Inflammatory macrophage treated with lipopolysaccharide for 4 hours (primary cell): ENCODE results near the gene EVL.
"Not testable (repeated sequence)": the region's sequence is repeated elsewhere in the genome, so short reads cannot be mapped to it uniquely, and the experiment has no call there.

Experiments used
- DNase-seq: peaks from one replicate; pipeline ENCODE4 v3.0.0-alpha.2; 2020

EVL gene

DNA sequence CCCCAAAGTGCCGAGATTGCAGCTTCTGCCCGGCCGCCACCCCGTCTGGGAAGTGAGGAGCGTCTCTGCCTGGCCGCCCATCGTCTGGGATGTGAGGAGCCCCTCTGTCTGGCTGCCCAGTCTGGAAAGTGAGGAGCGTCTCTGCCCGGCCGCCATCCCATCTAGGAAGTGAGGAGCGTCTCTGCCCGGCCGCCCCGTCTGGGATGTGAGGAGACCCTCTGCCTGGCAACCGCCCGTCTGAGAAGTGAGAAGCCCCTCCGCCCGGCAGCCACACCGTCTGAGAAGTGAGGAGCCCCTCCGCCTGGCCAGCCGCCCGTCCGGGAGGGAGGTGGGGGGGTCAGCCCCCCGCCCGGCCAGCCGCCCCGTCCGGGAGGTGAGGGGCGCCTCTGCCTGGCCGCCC lies 115.4 kb downstream of the EVL start:
- not testable (repeated sequence) for DNase-seq

DNA sequence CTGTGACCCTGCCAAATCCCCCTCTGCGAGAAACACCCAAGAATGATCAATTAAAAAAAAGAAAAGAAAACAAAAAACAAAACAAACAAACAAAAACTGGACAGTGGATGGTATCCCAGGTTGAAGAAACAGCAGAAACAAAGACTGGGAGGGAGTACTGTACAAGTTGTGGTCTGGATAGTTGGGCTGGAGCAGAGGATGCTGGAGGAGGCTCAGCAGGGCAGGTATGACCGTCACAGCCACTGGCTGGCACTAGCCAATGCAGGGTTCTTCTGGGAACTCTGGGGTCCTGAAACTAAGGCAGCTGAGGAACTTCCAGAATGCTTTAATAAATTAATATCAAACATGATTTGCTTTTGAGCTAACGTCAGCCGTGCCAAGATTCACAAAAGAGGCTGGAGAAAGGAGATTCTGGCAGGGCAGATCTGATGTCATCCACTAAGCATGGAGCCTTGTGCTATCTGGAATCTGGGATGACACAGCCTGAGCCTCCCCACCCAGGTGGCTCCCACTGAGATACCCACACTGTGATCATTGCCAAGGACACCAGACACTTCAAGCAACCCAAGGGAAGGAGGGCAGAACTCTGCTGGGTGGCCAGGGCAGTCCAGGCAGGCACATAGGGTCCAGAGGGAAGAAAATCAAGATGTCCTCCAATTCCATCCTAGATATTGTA lies 116.8 kb downstream of the EVL start:
- not testable (repeated sequence) for DNase-seq

DNA sequence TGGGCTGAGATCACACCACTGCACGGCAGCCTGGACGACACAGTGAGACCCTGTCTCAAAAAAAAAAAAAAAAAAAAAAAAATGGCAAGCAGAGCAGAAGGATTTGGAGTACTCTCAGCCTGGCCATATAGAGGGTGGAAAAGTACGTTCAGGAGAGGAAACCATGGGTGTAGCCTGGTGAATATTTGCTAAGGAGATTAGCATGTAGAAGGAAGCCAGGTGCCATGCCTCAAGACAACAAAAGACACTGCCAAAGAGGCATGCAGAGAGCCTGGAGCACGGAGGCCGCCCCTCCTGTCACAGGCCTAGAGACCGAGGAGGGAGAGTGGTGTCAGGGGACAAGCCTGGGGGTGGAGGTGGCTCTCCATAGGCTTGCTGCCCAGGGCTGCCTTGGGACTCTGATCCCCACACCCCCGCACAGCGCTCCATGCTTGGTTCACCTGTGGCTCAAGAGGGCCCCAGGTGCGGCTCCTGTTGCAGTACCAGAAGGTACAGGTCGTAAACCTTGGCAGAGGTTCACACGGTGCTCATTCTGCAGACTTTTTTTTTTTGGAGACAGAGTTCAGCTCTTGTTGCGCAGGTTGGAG lies 122.1 kb downstream of the EVL start:
- DNase-seq: no peak

DNA sequence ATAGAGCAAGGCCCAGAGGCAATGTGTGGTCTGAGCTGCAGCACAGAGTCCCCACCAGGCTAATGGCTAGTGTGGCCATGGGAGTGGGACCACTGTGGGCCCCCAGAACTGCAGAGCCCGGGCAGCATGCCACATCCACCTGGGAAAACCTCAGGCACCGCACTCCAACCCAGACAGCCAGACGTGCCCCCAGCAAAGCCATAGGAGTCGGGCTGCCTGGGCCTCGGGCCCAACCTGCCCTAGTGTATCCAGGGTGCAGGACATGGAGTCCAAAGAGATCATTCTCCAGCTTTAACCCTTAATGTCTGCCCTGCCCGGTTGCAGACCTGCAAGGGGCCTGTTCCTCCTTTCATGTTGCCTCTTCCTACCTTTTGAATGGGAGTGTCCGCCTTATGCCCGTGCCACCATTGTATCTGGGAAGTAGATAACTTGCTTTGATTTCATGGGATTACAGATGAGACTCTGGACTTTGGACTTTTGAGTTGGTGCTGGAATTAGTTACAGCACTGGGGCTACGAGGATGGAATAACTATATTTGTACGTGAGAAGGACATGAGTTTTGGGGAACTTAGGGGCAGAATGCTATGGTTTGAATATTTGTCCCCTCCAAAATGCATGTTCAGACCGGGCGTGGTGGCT lies 123.3 kb downstream of the EVL start:
- no peak for DNase-seq

DNA sequence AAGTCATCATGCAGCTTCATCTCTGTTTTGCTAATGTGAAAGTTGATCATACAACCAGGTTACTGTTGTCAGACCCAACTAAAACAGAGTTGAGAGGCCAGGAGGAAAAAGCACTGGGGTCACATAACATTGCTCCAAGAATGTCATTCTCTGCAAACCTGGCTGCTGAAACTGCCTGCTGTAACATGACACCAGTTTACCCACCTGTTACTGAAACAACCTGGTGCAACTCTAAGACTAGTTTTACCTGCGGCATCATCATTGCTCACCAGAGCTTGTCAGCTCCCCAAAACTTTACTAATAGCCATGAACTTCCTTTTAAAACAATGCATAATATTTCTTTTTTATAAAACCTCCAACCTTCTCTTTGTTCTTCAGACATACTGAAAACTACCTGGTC lies 124.9 kb downstream of the EVL start:
- DNase-seq: no peak

DNA sequence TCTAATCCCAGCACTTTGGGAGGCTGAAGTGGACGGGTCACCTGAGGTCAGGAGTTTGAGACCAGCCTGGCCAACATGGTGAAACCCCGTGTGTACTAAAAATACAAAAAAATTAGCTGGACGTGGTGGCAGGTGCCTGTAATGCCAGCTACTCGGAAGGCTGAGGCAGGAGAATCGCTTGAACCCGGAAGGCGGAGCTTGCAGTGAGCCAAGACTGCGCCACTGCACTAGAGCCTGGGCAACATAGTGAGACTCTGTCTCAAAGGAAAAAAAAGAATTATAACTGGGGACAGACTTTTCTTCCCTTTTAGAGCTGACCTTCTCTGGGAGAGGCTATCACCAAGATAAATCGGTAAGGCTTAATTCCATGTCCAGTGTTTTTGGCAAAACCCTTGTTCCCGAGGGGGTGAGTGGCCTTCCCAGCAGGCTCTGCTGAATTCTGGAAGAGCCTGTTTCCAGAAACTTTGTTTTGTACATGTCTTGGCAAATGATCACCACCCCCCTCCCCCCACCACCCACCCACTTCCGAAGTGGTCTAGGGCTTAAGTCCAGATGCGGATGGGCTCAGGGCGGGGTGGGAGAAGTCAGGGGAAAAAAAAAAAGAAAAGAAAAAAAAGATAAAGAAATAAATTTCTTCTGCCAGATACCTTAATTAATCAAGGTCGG lies 126.5 kb downstream of the EVL start:
- no peak for DNase-seq

DNA sequence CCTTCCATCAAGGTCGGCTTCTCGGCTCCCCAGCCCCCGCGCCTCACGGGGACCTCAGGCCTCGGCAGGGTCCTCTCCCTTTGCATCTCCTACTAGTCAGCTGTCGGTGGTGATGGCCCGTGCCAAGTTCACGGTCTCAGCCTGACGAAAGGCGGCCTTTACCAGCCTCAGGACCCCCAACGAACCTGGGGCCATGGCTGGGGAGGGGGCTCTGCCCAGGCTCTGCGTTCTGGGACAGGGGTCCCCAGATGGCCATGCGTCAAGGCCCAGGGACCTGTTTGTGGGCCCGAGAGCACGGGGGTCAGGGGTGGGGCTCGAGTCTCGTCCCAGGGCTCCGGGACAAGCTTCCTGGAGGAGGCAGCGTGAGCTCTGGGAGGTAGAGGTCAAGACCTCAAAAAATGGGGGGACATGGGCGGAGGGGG lies 127.0 kb downstream of the EVL start:
- no peak for DNase-seq

DNA sequence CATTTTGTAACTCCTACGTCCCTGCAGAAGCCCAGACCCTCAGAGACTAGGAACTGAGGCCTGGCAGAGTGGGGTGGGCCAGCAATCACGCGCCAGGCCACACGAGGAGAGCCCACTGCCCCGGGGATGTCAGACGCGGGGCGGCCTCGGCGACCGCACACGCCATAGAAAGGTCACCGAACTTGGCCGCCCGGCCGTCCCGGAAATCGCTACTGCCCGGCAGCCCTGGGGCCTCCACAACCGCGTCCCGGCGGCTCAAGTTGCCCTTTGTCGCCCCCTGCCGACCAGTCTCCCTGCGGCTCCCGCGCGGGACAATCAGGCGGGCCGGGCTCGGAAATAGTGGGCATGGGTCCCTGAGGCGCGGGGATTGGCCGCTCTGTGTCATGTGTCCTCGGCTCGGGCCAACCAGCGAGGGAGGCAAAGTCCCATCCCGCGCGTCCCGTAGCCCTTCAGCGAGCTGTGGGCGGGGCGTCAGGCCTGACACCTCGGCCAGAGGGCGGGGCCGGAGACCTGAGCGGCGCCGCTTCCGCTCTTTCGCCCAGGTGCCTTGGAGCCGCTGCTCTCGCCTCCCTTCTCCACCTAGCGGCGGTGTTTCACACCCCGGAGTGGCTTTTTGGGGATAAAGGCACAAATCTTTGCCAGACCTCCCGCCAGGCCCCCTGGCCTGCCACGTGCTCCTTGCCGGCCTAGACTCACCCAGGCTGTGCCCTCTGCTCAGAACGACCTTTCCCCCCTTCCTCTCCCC lies 127.6 kb downstream of the EVL start:
- peak; percentile 98 for DNase-seq
